ENCODE data around the gene COL6A3.

The COL6A3 gene

GRCh38 chr2:237350597-237350996, 63.4 kb downstream of the COL6A3 start:
- DNase-seq (ENCODE audit: low read depth in 2 of 2) = no peak

- DNase-seq (ENCODE audit: low read depth in 2 of 2) = no peak
Observed at GRCh38 chr2:237350070-237350469, 63.9 kb downstream of the COL6A3 start.

GRCh38 chr2:237348281-237348865, 65.6 kb downstream of the COL6A3 start:
- no peak for DNase-seq (ENCODE audit: low read depth in 2 of 2)

- DNase-seq (ENCODE audit: low read depth in 2 of 2) = no peak
Observed at GRCh38 chr2:237345891-237346640, 67.9 kb downstream of the COL6A3 start.

- DNase-seq (ENCODE audit: low read depth in 2 of 2) = no peak
Observed at GRCh38 chr2:237345411-237345810, 68.6 kb downstream of the COL6A3 start.

GRCh38 chr2:237344942-237345341, 69.0 kb downstream of the COL6A3 start:
- no peak for DNase-seq (ENCODE audit: low read depth in 2 of 2)

- no peak for DNase-seq (ENCODE audit: low read depth in 2 of 2)
Observed at GRCh38 chr2:237343993-237344392, 70.0 kb downstream of the COL6A3 start.

- no peak for DNase-seq (ENCODE audit: low read depth in 2 of 2)
Observed at GRCh38 chr2:237341872-237342271, 72.1 kb downstream of the COL6A3 start.

GRCh38 chr2:237337586-237337985, 76.4 kb downstream of the COL6A3 start:
- DNase-seq (ENCODE audit: low read depth in 2 of 2) = no peak

GRCh38 chr2:237336131-237336530, 77.8 kb downstream of the COL6A3 start:
- DNase-seq (ENCODE audit: low read depth in 2 of 2) = no peak

- no peak for DNase-seq (ENCODE audit: low read depth in 2 of 2)
Observed at GRCh38 chr2:237333748-237334147, 80.2 kb downstream of the COL6A3 start.

GRCh38 chr2:237330541-237330940, 83.4 kb downstream of the COL6A3 start:
- no peak for DNase-seq (ENCODE audit: low read depth in 2 of 2)

GRCh38 chr2:237327175-237327950, 86.6 kb downstream of the COL6A3 start:
- no peak for DNase-seq (ENCODE audit: low read depth in 2 of 2)

GRCh38 chr2:237326266-237327171, 87.4 kb downstream of the COL6A3 start:
- DNase-seq (ENCODE audit: low read depth in 2 of 2) = no peak

- no peak for DNase-seq (ENCODE audit: low read depth in 2 of 2)
Observed at GRCh38 chr2:237324837-237325236, 89.1 kb downstream of the COL6A3 start.

GRCh38 chr2:237324405-237324831, 89.5 kb downstream of the COL6A3 start:
- peak; percentile 62 to 68 for DNase-seq (ENCODE audit: low read depth in 2 of 2)

- no peak for DNase-seq (ENCODE audit: low read depth in 2 of 2)
Observed at GRCh38 chr2:237323656-237324055, 90.3 kb downstream of the COL6A3 start.

GRCh38 chr2:237322564-237322963, 91.4 kb downstream of the COL6A3 start:
- no peak for DNase-seq (ENCODE audit: low read depth in 2 of 2)

GRCh38 chr2:237321746-237322145, 92.2 kb downstream of the COL6A3 start:
- DNase-seq (ENCODE audit: low read depth in 2 of 2) = no peak

- DNase-seq (ENCODE audit: low read depth in 2 of 2) = no peak
Observed at GRCh38 chr2:237320801-237321560, 93.0 kb downstream of the COL6A3 start.

- DNase-seq (ENCODE audit: low read depth in 2 of 2) = no peak
Observed at GRCh38 chr2:237319887-237320286, 94.1 kb downstream of the COL6A3 start.

Measured in fibroblast of skin of left quadriceps (primary cell).